ENCODE results near the gene TUFT1. TPM values are rescaled to one million over a fixed set of nuclear protein-coding genes. Genes with fewer than 3 reads are reported as not detected.

TUFT1 gene
- polyA plus RNA-seq, 1 donor from 2014 or later, result 25.8 TPM

DNA sequence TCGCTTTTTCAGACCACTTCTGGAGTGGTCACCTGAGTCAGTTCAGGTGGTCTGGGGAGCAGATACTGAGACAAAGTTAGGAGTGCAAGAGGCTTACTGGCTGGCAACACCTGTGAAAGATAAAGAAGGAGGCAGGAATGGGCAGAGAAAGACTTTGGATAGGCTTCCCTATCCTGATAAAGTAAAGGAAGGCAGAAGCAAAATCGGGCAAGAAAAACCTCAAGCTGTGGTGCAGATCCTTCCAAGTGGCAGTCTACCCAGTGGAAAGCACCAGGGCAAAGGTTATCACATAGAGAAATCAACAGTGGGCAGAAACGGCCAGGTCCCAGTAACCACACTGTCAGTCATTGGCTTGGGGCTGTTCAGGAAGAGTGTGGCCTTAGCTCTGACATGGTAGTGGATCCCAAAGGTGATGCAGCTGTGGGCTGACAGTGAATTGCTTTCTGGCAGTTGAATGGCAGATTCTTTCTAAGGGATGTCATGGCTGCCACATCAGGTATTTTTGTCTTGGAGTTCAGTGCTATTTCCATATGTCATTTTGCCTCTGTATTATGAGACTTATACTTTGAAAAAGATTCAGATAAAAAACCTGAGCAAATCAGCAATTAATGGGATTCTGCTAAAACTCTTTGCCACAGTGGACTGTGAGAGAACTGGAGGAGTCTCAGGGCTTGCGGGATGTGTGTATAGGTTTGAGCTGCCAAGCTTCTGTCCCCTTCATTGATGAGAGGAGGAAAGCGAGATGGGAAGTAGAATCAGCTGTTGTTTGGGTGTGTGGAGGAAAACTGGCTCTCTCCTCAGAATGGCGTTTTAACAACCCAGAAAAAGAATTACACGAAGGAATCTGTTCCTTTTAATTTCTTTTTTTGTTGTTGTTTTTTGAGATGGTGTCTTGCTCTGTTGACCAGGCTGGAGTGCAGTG lies 37.0 kb upstream of the TUFT1 start:
- Histone ChIP-seq H3F3A (ENCODE audit: insufficient read depth, low read length, poor library complexity, severe bottlenecking) (no peaks in the 10 kb centered on the region), H3K79me2 (replicated peaks; ENCODE audit: insufficient read depth, low read length) (no peaks in the 10 kb centered on the region), H3K27me3 (ENCODE audit: insufficient read depth, low read depth, low read length) (no peaks in the 10 kb centered on the region), H3K36me3 (ENCODE audit: insufficient read depth, low read length) (no peaks in the 10 kb centered on the region), H3K27ac (ENCODE audit: low read length) (peak overlapping the region; percentile 25), H2AFZ (ENCODE audit: low read depth, low read length) (no peak overlapping the region), H3K4me2 (ENCODE audit: low read length) (no peak overlapping the region), H3K9me2 (ENCODE audit: insufficient read depth, low read length) (no peaks in the 10 kb centered on the region), H4K20me1 (ENCODE audit: insufficient read depth) (no peaks in the 10 kb centered on the region), H3K9ac (ENCODE audit: low read length) (no peak overlapping the region), H3K9me3 (ENCODE audit: low read length) (no peaks in the 10 kb centered on the region), H3K4me3 (ENCODE audit: low read length) (no peak overlapping the region)
- TF ChIP-seq EP300 (conservative IDR thresholded peaks at IDR 0.05; ENCODE audit: poor library complexity, severe bottlenecking) (peak; percentile 92), SMC3 (conservative IDR thresholded peaks at IDR 0.05; ENCODE audit: poor library complexity) (no peak), POLR2AphosphoS5 (IDR thresholded peaks at IDR 0.05) (peak; percentile 56)

GRCh38 chr1:151504252-151504651 lies 35.9 kb upstream of the TUFT1 start:
- Histone ChIP-seq H3K9ac (ENCODE audit: low read length) (no peak overlapping the region), H3K27ac (ENCODE audit: low read length) (no peak overlapping the region), H3K9me3 (ENCODE audit: low read length) (no peaks in the 10 kb centered on the region), H2AFZ (ENCODE audit: low read depth, low read length) (no peak overlapping the region), H3K36me3 (ENCODE audit: insufficient read depth, low read length) (no peaks in the 10 kb centered on the region), H3K4me2 (ENCODE audit: low read length) (no peak overlapping the region), H4K20me1 (ENCODE audit: insufficient read depth) (no peaks in the 10 kb centered on the region), H3K4me3 (ENCODE audit: low read length) (no peak overlapping the region), H3K27me3 (ENCODE audit: insufficient read depth, low read depth, low read length) (no peaks in the 10 kb centered on the region), H3K79me2 (replicated peaks; ENCODE audit: insufficient read depth, low read length) (no peaks in the 10 kb centered on the region), H3K9me2 (ENCODE audit: insufficient read depth, low read length) (no peaks in the 10 kb centered on the region), H3F3A (ENCODE audit: insufficient read depth, low read length, poor library complexity, severe bottlenecking) (no peaks in the 10 kb centered on the region)
- TF ChIP-seq, protein P1, sequence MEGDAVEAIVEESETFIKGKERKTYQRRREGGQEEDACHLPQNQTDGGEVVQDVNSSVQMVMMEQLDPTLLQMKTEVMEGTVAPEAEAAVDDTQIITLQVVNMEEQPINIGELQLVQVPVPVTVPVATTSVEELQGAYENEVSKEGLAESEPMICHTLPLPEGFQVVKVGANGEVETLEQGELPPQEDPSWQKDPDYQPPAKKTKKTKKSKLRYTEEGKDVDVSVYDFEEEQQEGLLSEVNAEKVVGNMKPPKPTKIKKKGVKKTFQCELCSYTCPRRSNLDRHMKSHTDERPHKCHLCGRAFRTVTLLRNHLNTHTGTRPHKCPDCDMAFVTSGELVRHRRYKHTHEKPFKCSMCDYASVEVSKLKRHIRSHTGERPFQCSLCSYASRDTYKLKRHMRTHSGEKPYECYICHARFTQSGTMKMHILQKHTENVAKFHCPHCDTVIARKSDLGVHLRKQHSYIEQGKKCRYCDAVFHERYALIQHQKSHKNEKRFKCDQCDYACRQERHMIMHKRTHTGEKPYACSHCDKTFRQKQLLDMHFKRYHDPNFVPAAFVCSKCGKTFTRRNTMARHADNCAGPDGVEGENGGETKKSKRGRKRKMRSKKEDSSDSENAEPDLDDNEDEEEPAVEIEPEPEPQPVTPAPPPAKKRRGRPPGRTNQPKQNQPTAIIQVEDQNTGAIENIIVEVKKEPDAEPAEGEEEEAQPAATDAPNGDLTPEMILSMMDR (IDR thresholded peaks at IDR 0.05; ENCODE audit: poor library complexity, severe bottlenecking), result no peak
- no peak for TF ChIP-seq REST (IDR thresholded peaks at IDR 0.05; ENCODE audit: borderline replicate concordance)
- TF ChIP-seq EZH2 (IDR thresholded peaks at IDR 0.05; ENCODE audit: borderline replicate concordance, insufficient read depth, low read length, poor library complexity, severe bottlenecking), result no peak
- no peak for TF ChIP-seq RAD21 (conservative IDR thresholded peaks at IDR 0.05)
- no peak for TF ChIP-seq POLR2AphosphoS5 (IDR thresholded peaks at IDR 0.05)
- TF ChIP-seq EP300 (conservative IDR thresholded peaks at IDR 0.05; ENCODE audit: poor library complexity, severe bottlenecking), result no peak
- TF ChIP-seq SMC3 (conservative IDR thresholded peaks at IDR 0.05; ENCODE audit: poor library complexity), result no peak
- no peak for TF ChIP-seq MXI1 (conservative IDR thresholded peaks at IDR 0.05; ENCODE audit: poor library complexity, severe bottlenecking)
- TF ChIP-seq TAF1 (IDR thresholded peaks at IDR 0.05; ENCODE audit: low read depth), result no peak
